GM04503 (cell line): Measurements from ENCODE around the gene SENP6.
"Not testable (repeated sequence)": the region's sequence is repeated elsewhere in the genome, so short reads cannot be mapped to it uniquely, and the experiment has no call there.

ENCODE experiments used
- DNase-seq: peaks from one replicate; pipeline ENCODE4 v3.0.0-alpha.2; 2012; ENCODE audit warnings: low read depth

SENP6 gene

GRCh38 chr6:75609639-75610590, 8.2 kb downstream of the SENP6 start:
- no peak for DNase-seq

GRCh38 chr6:75611011-75611701, 9.5 kb downstream of the SENP6 start:
- DNase-seq, result no peak

- no peak for DNase-seq
These were observed 10.2 kb downstream of the SENP6 start for GRCh38 chr6:75611702-75612375.

GRCh38 chr6:75612434-75612833, 10.8 kb downstream of the SENP6 start:
- DNase-seq, result no peak

GRCh38 chr6:75613056-75613501, 11.4 kb downstream of the SENP6 start:
- no peak for DNase-seq

GRCh38 chr6:75618437-75618836, 16.8 kb downstream of the SENP6 start:
- DNase-seq, result no peak

GRCh38 chr6:75619230-75619899, 17.7 kb downstream of the SENP6 start:
- DNase-seq, result no peak

- DNase-seq, result no peak
These were observed 19.0 kb downstream of the SENP6 start for GRCh38 chr6:75620381-75621304.

GRCh38 chr6:75621846-75622245, 20.2 kb downstream of the SENP6 start:
- no peak for DNase-seq

GRCh38 chr6:75623491-75623890, 21.8 kb downstream of the SENP6 start:
- DNase-seq, result no peak

GRCh38 chr6:75624335-75624734, 22.7 kb downstream of the SENP6 start:
- no peak for DNase-seq

GRCh38 chr6:75624988-75625387, 23.3 kb downstream of the SENP6 start:
- no peak for DNase-seq

- no peak for DNase-seq
These were observed 24.9 kb downstream of the SENP6 start for GRCh38 chr6:75626561-75626960.

- DNase-seq, result not testable (repeated sequence)
These were observed 26.0 kb downstream of the SENP6 start for GRCh38 chr6:75627708-75628107.

GRCh38 chr6:75631859-75632635, 30.4 kb downstream of the SENP6 start:
- no peak for DNase-seq

GRCh38 chr6:75633045-75633444, 31.4 kb downstream of the SENP6 start:
- DNase-seq, result no peak

GRCh38 chr6:75642311-75642710, 40.6 kb downstream of the SENP6 start:
- DNase-seq, result no peak

- peak; percentile 16 for DNase-seq
These were observed 41.5 kb downstream of the SENP6 start for GRCh38 chr6:75643173-75643572.

- no peak for DNase-seq
These were observed 54.8 kb downstream of the SENP6 start for GRCh38 chr6:75656479-75656878.

GRCh38 chr6:75657327-75657726, 55.6 kb downstream of the SENP6 start:
- no peak for DNase-seq
